Subcutaneous adipose tissue (tissue), 4 donors: ENCODE data around the gene RAPGEF5. TPM values are rescaled to one million over a fixed set of nuclear protein-coding genes. Genes with fewer than 3 reads are reported as not detected.

ENCODE experiments used
- CTCF ChIP-seq: fragments of 450-650 bp; IDR thresholded peaks from one replicate; pipeline ENCODE4 v1.5.1; 2016; ENCODE audit warnings: low read depth, mild to moderate bottlenecking, control low read depth, antibody characterized with exemption, moderate library complexity
- total RNA-seq, 4 donors: library from RNA; depleted of rRNA; stranded (reverse); fragments of >200 nt; gene quantifications; one replicate each; pipeline ENCODE4 v1.1.0, GENCODE V29; 2016

The RAPGEF5 gene
- total RNA-seq, 4 donors from 2014 or later, result 19.7 to 96.2 (median 63.1) TPM

- no peak for TF ChIP-seq CTCF
Measured at GRCh38 chr7:22268884-22269421, 88.0 kb downstream of the RAPGEF5 start.

GRCh38 chr7:22267930-22268615 lies 88.9 kb downstream of the RAPGEF5 start:
- no peak for TF ChIP-seq CTCF

GRCh38 chr7:22262538-22262937 lies 94.4 kb downstream of the RAPGEF5 start:
- TF ChIP-seq CTCF, result no peak

- TF ChIP-seq CTCF, result no peak
Measured at GRCh38 chr7:22256541-22257096, 100.3 kb downstream of the RAPGEF5 start.

GRCh38 chr7:22255834-22256233 lies 101.1 kb downstream of the RAPGEF5 start:
- no peak for TF ChIP-seq CTCF

GRCh38 chr7:22255342-22255741 lies 101.6 kb downstream of the RAPGEF5 start:
- TF ChIP-seq CTCF, result no peak

GRCh38 chr7:22252936-22253536 lies 103.9 kb downstream of the RAPGEF5 start:
- TF ChIP-seq CTCF, result no peak
